Measurements from ENCODE around the gene TGM5.

Gene TGM5

GRCh38 chr15:43249236-43249635, 17.5 kb downstream of the TGM5 start:
- H3K9ac ChIP-seq (ENCODE audit: low read length) = no peak overlapping the region
- TF ChIP-seq CTCF (IDR thresholded peaks at IDR 0.05; ENCODE audit: insufficient read depth, low read length, poor library complexity, severe bottlenecking) = no peak
- TF ChIP-seq EZH2phosphoT487 (conservative IDR thresholded peaks at IDR 0.05; ENCODE audit: low read length) = no peak
- no peaks in the 10 kb centered on the region for H3K9me2 ChIP-seq (replicated peaks; ENCODE audit: insufficient read depth, low read length)
- H3K4me3 ChIP-seq (ENCODE audit: insufficient read depth, low read length, poor library complexity, severe bottlenecking) = no peak overlapping the region
- no peaks in the 10 kb centered on the region for H3K27me3 ChIP-seq (ENCODE audit: low read length)
- H3K36me3 ChIP-seq (ENCODE audit: low read length) = no peaks in the 10 kb centered on the region
- no peak overlapping the region for H2AFZ ChIP-seq (ENCODE audit: low read depth, low read length, severe bottlenecking)
- H3K79me2 ChIP-seq (ENCODE audit: insufficient read depth, low read length) = no peaks in the 10 kb centered on the region
- H3K27ac ChIP-seq (ENCODE audit: low read depth, low read length) = no peak overlapping the region
- H4K20me1 ChIP-seq (ENCODE audit: low read depth, low read length) = no peaks in the 10 kb centered on the region
- H3F3A ChIP-seq (ENCODE audit: insufficient read depth) = no peaks in the 10 kb centered on the region
- H3K4me2 ChIP-seq (ENCODE audit: low read depth, low read length, poor library complexity, severe bottlenecking) = no peak overlapping the region
- no peaks in the 10 kb centered on the region for H3K9me3 ChIP-seq (ENCODE audit: insufficient read depth, low read length)

GRCh38 chr15:43246261-43246774, 20.4 kb downstream of the TGM5 start:
- Histone ChIP-seq H3K27me3 (ENCODE audit: low read length) (no peaks in the 10 kb centered on the region), H4K20me1 (ENCODE audit: low read depth, low read length) (no peaks in the 10 kb centered on the region), H3K79me2 (ENCODE audit: insufficient read depth, low read length) (no peaks in the 10 kb centered on the region), H2AFZ (ENCODE audit: low read depth, low read length, severe bottlenecking) (no peak overlapping the region), H3K4me3 (ENCODE audit: insufficient read depth, low read length, poor library complexity, severe bottlenecking) (no peak overlapping the region), H3K36me3 (ENCODE audit: low read length) (no peaks in the 10 kb centered on the region), H3K4me2 (ENCODE audit: low read depth, low read length, poor library complexity, severe bottlenecking) (no peak overlapping the region), H3K9me2 (replicated peaks; ENCODE audit: insufficient read depth, low read length) (no peaks in the 10 kb centered on the region), H3K9me3 (ENCODE audit: insufficient read depth, low read length) (no peaks in the 10 kb centered on the region), H3K9ac (ENCODE audit: low read length) (no peak overlapping the region), H3F3A (ENCODE audit: insufficient read depth) (no peaks in the 10 kb centered on the region), H3K27ac (ENCODE audit: low read depth, low read length) (no peak overlapping the region)
- TF ChIP-seq CTCF (IDR thresholded peaks at IDR 0.05; ENCODE audit: insufficient read depth, low read length, poor library complexity, severe bottlenecking) = no peak
- TF ChIP-seq EZH2phosphoT487 (conservative IDR thresholded peaks at IDR 0.05; ENCODE audit: low read length) = no peak

GRCh38 chr15:43244092-43244491, 22.6 kb downstream of the TGM5 start:
- no peak overlapping the region for H3K4me2 ChIP-seq (ENCODE audit: low read depth, low read length, poor library complexity, severe bottlenecking)

More at GRCh38 chr15:43244092-43244491, 22.6 kb downstream of the TGM5 start:
- no peak overlapping the region for H3K9ac ChIP-seq (ENCODE audit: low read length)
- H3K27ac ChIP-seq (ENCODE audit: low read depth, low read length) = no peak overlapping the region
- H3K36me3 ChIP-seq (ENCODE audit: low read length) = no peaks in the 10 kb centered on the region
- H4K20me1 ChIP-seq (ENCODE audit: low read depth, low read length) = no peaks in the 10 kb centered on the region
- no peak overlapping the region for H3K4me3 ChIP-seq (ENCODE audit: insufficient read depth, low read length, poor library complexity, severe bottlenecking)
- no peaks in the 10 kb centered on the region for H3K9me3 ChIP-seq (ENCODE audit: insufficient read depth, low read length)
- no peak overlapping the region for H2AFZ ChIP-seq (ENCODE audit: low read depth, low read length, severe bottlenecking)
- TF ChIP-seq CTCF (IDR thresholded peaks at IDR 0.05; ENCODE audit: insufficient read depth, low read length, poor library complexity, severe bottlenecking) (no peak), EZH2phosphoT487 (conservative IDR thresholded peaks at IDR 0.05; ENCODE audit: low read length) (no peak)
- H3F3A ChIP-seq (ENCODE audit: insufficient read depth) = no peaks in the 10 kb centered on the region
- no peaks in the 10 kb centered on the region for H3K79me2 ChIP-seq (ENCODE audit: insufficient read depth, low read length)
- H3K27me3 ChIP-seq (ENCODE audit: low read length) = no peaks in the 10 kb centered on the region
- H3K9me2 ChIP-seq (replicated peaks; ENCODE audit: insufficient read depth, low read length) = no peaks in the 10 kb centered on the region

Measured in SU-DHL-6 (cell line).